Neural crest cell (in vitro differentiated cells): Measurements from ENCODE around the gene RHEX. TPM values are rescaled to one million over a fixed set of nuclear protein-coding genes. Genes with fewer than 3 reads are reported as not detected.

Experiments used
- DNase-seq: peaks from one replicate; pipeline ENCODE4 v3.0.0; 2021; ENCODE audit warnings: low read depth, mixed read lengths, low spot score
- H3K27ac Mint-ChIP-seq: one replicate; pipeline ENCODE4 v1.8.0; 2021; ENCODE audit warnings: mild to moderate bottlenecking, mixed read lengths; ENCODE audit not compliant: unreplicated experiment
- H3K27me3 Mint-ChIP-seq: 2 replicates; pipeline ENCODE4 v1.8.0; 2021; ENCODE audit warnings: low read depth, mild to moderate bottlenecking, mixed read lengths
- H3K36me3 Mint-ChIP-seq: 2 replicates; pipeline ENCODE4 v1.8.0; 2021; ENCODE audit warnings: low read depth, mild to moderate bottlenecking, mixed read lengths
- H3K4me1 Mint-ChIP-seq: 2 replicates; pipeline ENCODE4 v1.8.0; 2021; ENCODE audit warnings: mixed read lengths
- H3K4me3 Mint-ChIP-seq: one replicate; pipeline ENCODE4 v1.8.0; 2021; ENCODE audit warnings: mild to moderate bottlenecking, mixed read lengths
- H3K9me3 Mint-ChIP-seq: 2 replicates; pipeline ENCODE4 v1.8.0; 2021; ENCODE audit warnings: mixed read lengths
- CTCF ChIP-seq: fragments of 200-600 bp; sonication (generic); conservative IDR thresholded peaks from 2 replicates; pipeline ENCODE4 v1.5.0; 2021; ENCODE audit warnings: antibody characterized with exemption, mild to moderate bottlenecking
- total RNA-seq: library from RNA; stranded (reverse); gene quantifications from 2 replicates; pipeline ENCODE4 v1.2.1, GENCODE V29; 2021

The RHEX gene
- total RNA-seq, 1 donor from 2014 or later: 0.93 TPM

GRCh38 chr1:206094024-206094423, 41.1 kb downstream of the RHEX start:
- Mint-ChIP-seq H3K9me3 (no peaks in the 10 kb centered on the region), H3K27me3 (no peaks in the 10 kb centered on the region)

GRCh38 chr1:206097381-206097780, 44.4 kb downstream of the RHEX start:
- no peak for TF ChIP-seq CTCF
- DNase-seq: no peak
- no peaks in the 10 kb centered on the region for H3K4me1 Mint-ChIP-seq
- H3K36me3 Mint-ChIP-seq: no peaks in the 10 kb centered on the region
- no peak overlapping the region for H3K27ac Mint-ChIP-seq
- no peaks in the 10 kb centered on the region for H3K27me3 Mint-ChIP-seq
- H3K9me3 Mint-ChIP-seq: no peaks in the 10 kb centered on the region
- H3K4me3 Mint-ChIP-seq: no peak overlapping the region

More at GRCh38 chr1:206094024-206094423, 41.1 kb downstream of the RHEX start:
- Mint-ChIP-seq H3K27ac (no peak overlapping the region), H3K4me1 (no peaks in the 10 kb centered on the region), H3K4me3 (no peak overlapping the region), H3K36me3 (no peaks in the 10 kb centered on the region)
- no peak for DNase-seq
- no peak for TF ChIP-seq CTCF

- H3K4me3 Mint-ChIP-seq: no peak overlapping the region
- TF ChIP-seq CTCF: no peak
- no peaks in the 10 kb centered on the region for H3K4me1 Mint-ChIP-seq
- no peaks in the 10 kb centered on the region for H3K36me3 Mint-ChIP-seq
- DNase-seq: no peak
- no peaks in the 10 kb centered on the region for H3K27me3 Mint-ChIP-seq
- no peak overlapping the region for H3K27ac Mint-ChIP-seq
- H3K9me3 Mint-ChIP-seq: no peaks in the 10 kb centered on the region
These were observed 45.4 kb downstream of the RHEX start for GRCh38 chr1:206098242-206098919.

DNA sequence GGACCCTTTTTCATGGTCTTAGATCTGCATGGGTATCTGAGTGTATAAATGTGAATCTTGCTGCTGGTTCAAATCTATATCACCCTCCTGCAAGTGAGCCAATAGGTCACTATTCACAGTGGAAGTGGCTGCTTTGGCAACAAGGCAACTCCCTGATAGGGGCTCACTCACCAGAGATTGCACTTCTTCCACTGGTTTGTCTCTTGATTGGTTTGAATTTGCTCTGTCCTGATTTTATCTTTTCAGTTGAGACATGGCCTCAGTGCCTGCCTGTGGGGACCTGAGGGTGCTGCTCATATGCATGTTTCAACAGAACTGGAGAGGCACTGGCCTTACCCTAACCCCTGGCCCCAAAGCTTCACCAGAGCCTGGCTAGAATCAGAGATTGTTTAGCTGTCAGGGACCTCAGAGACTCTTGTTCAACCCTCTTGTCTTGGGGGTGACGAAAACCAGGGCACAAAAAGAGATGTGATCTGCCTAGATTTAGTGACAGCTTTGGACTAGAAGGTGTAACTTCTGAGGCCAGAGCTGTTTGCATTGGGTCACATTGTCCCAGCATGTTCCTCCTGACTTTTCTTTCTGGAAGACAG, 47.3 kb downstream of the RHEX start:
- no peaks in the 10 kb centered on the region for H3K27me3 Mint-ChIP-seq

GRCh38 chr1:206101351-206102045, 48.5 kb downstream of the RHEX start:
- no peak for DNase-seq
- H3K36me3 Mint-ChIP-seq: no peaks in the 10 kb centered on the region
- peaks cover 5% of the 10 kb centered on the region for H3K4me1 Mint-ChIP-seq
- no peaks in the 10 kb centered on the region for H3K9me3 Mint-ChIP-seq
- TF ChIP-seq CTCF: no peak
- H3K27ac Mint-ChIP-seq: no peak overlapping the region
- H3K4me3 Mint-ChIP-seq: no peak overlapping the region
- H3K27me3 Mint-ChIP-seq: no peaks in the 10 kb centered on the region

More for the DNA sequence above, 47.3 kb downstream of the RHEX start:
- Mint-ChIP-seq H3K4me1 (peaks cover under 1% of the 10 kb centered on the region), H3K36me3 (no peaks in the 10 kb centered on the region), H3K4me3 (no peak overlapping the region), H3K9me3 (no peaks in the 10 kb centered on the region), H3K27ac (no peak overlapping the region)
- no peak for DNase-seq
- TF ChIP-seq CTCF: no peak
